ENCODE measurements around the gene DGKI.

DNA sequence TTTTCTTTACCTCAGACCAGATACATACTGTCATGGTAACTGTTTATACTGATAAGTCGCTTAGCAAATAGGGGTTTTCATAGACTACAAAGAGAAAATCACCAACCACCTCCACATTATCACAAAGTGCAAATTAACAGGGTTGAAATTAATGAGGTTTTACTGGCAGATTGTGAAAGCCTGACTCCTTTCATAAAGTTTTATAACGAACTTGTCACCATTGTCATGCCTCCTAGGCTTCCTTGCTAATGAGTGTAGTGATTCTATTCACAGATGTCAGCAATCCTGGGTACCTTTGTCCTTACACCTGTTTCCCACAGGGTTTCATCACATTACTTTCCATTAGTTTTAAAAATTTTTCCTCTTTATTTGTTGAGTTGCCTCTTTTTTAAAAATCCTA, 361.0 kb downstream of the DGKI start:
- TF ChIP-seq, protein P1, sequence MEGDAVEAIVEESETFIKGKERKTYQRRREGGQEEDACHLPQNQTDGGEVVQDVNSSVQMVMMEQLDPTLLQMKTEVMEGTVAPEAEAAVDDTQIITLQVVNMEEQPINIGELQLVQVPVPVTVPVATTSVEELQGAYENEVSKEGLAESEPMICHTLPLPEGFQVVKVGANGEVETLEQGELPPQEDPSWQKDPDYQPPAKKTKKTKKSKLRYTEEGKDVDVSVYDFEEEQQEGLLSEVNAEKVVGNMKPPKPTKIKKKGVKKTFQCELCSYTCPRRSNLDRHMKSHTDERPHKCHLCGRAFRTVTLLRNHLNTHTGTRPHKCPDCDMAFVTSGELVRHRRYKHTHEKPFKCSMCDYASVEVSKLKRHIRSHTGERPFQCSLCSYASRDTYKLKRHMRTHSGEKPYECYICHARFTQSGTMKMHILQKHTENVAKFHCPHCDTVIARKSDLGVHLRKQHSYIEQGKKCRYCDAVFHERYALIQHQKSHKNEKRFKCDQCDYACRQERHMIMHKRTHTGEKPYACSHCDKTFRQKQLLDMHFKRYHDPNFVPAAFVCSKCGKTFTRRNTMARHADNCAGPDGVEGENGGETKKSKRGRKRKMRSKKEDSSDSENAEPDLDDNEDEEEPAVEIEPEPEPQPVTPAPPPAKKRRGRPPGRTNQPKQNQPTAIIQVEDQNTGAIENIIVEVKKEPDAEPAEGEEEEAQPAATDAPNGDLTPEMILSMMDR (IDR thresholded peaks at IDR 0.05; ENCODE audit: low read depth, low read length): no peak
- no peak for TF ChIP-seq EZH2phosphoT487 (IDR thresholded peaks at IDR 0.05; ENCODE audit: low read depth)
